HepG2 (cell line): ENCODE measurements around the gene PRKD2. TPM values are rescaled to one million over a fixed set of nuclear protein-coding genes. Genes with fewer than 3 reads are reported as not detected.

Experiments
- ATM ChIP-seq: fragments of 450-650 bp; IDR thresholded peaks from 2 replicates; pipeline ENCODE4 v1.7.1; 2017; ENCODE audit warnings: mild to moderate bottlenecking, borderline replicate concordance
- CREB1 ChIP-seq, 2 experiments: fragments of 450-650 bp in 1 of 2; IDR thresholded peaks; 2 replicates each; pipeline ENCODE4 v1.6.1; 2016 to 2017; ENCODE audit warnings: control low read depth in 1 of 2, mild to moderate bottlenecking in 1 of 2, missing compliant biosample characterization in 1 of 2, missing genetic modification characterization in 1 of 2
- FOXC1 ChIP-seq: sonication (generic); formaldehyde crosslinking; IDR thresholded peaks from 2 replicates; pipeline ENCODE4 v1.8.0; 2022; ENCODE audit warnings: mild to moderate bottlenecking, missing genetic modification reagents, borderline replicate concordance
- NAIF1 ChIP-seq: sonication (generic); formaldehyde crosslinking; IDR thresholded peaks from 2 replicates; pipeline ENCODE4 v1.5.0; 2020; ENCODE audit warnings: mild to moderate bottlenecking, missing genetic modification reagents, borderline replicate concordance
- NR2F6 ChIP-seq, 2 experiments: IDR thresholded peaks; 2 replicates each; pipeline ENCODE4 v1.6.1; 2016; ENCODE audit warnings: antibody characterized with exemption in 1 of 2, mild to moderate bottlenecking in 1 of 2
- PITX1 ChIP-seq: sonication (generic); formaldehyde crosslinking; IDR thresholded peaks from 2 replicates; pipeline ENCODE4 v1.5.1; 2020; ENCODE audit warnings: mild to moderate bottlenecking, missing genetic modification reagents
- SRF ChIP-seq: IDR thresholded peaks from 2 replicates; pipeline ENCODE4 v1.6.1; 2011; ENCODE audit warnings: mild to moderate bottlenecking, low read depth, low read length, moderate library complexity
- TEAD3 ChIP-seq: optimal IDR thresholded peaks from 2 replicates; pipeline ENCODE3; 2016; ENCODE audit warnings: borderline replicate concordance
- ZFP1 ChIP-seq: IDR thresholded peaks from 2 replicates; pipeline ENCODE4 v1.6.1; 2016
- ZHX2 ChIP-seq, 2 experiments: sonication (generic) in 1 of 2; formaldehyde crosslinking in 1 of 2; IDR thresholded peaks; 2 replicates each; pipeline versions ENCODE4 v1.6.1 to v1.9.0; 2014 to 2022; ENCODE audit warnings: antibody characterized with exemption in 1 of 2, borderline replicate concordance in 1 of 2, inconsistent platforms in 1 of 2, low read depth in 1 of 2, missing genetic modification reagents in 1 of 2
- ZNF225 ChIP-seq: sonication (generic); formaldehyde crosslinking; IDR thresholded peaks from 2 replicates; pipeline ENCODE4 v1.4.0; 2020; ENCODE audit warnings: mild to moderate bottlenecking, missing genetic modification reagents
- ZNF563 ChIP-seq: sonication (generic); formaldehyde crosslinking; IDR thresholded peaks from 2 replicates; pipeline ENCODE4 v1.8.0; 2022; ENCODE audit warnings: mild to moderate bottlenecking, moderate library complexity, missing genetic modification reagents
- ZNF816 ChIP-seq: sonication (generic); formaldehyde crosslinking; IDR thresholded peaks from 2 replicates; pipeline ENCODE4 v1.8.0; 2022; ENCODE audit warnings: missing genetic modification reagents, mild to moderate bottlenecking, borderline replicate concordance
- polyA plus RNA-seq, 8 experiments: library from polyadenylated mRNA; depleted of rRNA in 3 of 8; stranded (reverse) in 7 of 8; unstranded in 1 of 8; fragments of >200 nt; fragmentation: Illumina TruSeq in 4 of 8; extraction: Trizol in 4 of 8; gene quantifications; 2 replicates each; pipeline versions ENCODE4 v1.2.1 to v1.2.3, GENCODE V29; 2011 to 2016; ENCODE audit warnings: low read depth in 4 of 8, missing spikeins in 1 of 8, mixed read lengths in 1 of 8; ENCODE audit not compliant: insufficient read depth in 1 of 8
- total RNA-seq, 5 experiments: library from RNA; depleted of rRNA; stranded (reverse); fragments of >200 nt; fragmentation: Illumina TruSeq; extraction: Trizol; gene quantifications; 2 replicates each; pipeline ENCODE4 v1.2.3, GENCODE V29; 2016; ENCODE audit warnings: low read depth in 1 of 5
- TF ChIP-seq, protein P1 (sequence below): sonication (generic); IDR thresholded peaks from 2 replicates; pipeline ENCODE4 v1.6.1; 2016; ENCODE audit warnings: low read depth, borderline replicate concordance
- TF ChIP-seq, protein P2 (sequence below): sonication (generic); formaldehyde crosslinking; IDR thresholded peaks from 2 replicates; pipeline ENCODE4 v1.4.0; 2020; ENCODE audit warnings: missing genetic modification reagents
- TF ChIP-seq, protein P3 (sequence below): sonication (generic); formaldehyde crosslinking; IDR thresholded peaks from 2 replicates; pipeline ENCODE4 v1.4.0; 2020; ENCODE audit warnings: missing genetic modification reagents

The PRKD2 gene
- total and polyA plus RNA-seq, 2 of the 13 experiments (the other 11 are each of a cell fraction or from before 2014, with no cell fraction given) = 6.7 to 7.3 TPM

DNA sequence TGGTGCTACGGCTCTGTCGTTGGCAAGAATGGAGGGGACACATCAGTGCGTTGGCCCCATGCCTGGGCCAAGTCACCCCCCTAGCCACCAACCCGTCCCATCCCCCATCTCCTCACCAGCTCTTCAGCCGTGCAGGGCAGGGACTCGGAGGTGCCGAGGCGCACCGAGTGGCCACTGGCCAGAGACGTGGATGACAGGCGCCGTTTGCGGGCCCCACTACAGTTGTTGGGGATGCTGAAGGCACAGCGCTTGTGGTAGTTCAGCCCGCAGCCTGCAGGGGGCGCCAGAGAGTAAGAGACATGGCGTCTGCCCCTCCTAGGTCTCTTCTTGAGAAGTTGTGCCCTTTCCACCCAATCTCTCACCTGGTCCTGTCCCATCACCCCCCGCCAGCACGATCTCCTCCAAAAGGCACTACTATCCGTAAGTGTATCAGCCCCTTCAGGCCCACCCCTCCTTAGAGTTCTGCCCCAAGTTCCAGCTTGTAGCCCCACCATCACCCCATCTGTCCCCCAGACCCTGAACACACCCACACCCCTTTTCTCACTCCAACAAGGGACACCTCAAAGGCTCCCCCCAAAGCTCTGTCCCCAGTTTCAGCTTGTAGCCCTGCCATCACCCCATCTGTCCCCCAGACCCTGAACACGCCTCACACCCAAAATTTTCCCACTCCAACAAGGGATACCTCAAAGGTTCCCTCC, 12.4 kb downstream of the PRKD2 start (continued):
- no peak for TF ChIP-seq ZHX2 (IDR thresholded peaks at IDR 0.05; ENCODE audit: low read depth)
- TF ChIP-seq ZHX2 (CRISPR knock-in tag; IDR thresholded peaks at IDR 0.05; ENCODE audit: borderline replicate concordance) = no peak
- TF ChIP-seq ZNF563 (CRISPR knock-in tag) = no peak
- no peak for TF ChIP-seq NAIF1 (CRISPR knock-in tag)
- no peak for TF ChIP-seq FOXC1 (CRISPR knock-in tag)
- TF ChIP-seq, protein P1, sequence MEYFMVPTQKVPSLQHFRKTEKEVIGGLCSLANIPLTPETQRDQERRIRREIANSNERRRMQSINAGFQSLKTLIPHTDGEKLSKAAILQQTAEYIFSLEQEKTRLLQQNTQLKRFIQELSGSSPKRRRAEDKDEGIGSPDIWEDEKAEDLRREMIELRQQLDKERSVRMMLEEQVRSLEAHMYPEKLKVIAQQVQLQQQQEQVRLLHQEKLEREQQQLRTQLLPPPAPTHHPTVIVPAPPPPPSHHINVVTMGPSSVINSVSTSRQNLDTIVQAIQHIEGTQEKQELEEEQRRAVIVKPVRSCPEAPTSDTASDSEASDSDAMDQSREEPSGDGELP = no peak
- TF ChIP-seq, protein P2, sequence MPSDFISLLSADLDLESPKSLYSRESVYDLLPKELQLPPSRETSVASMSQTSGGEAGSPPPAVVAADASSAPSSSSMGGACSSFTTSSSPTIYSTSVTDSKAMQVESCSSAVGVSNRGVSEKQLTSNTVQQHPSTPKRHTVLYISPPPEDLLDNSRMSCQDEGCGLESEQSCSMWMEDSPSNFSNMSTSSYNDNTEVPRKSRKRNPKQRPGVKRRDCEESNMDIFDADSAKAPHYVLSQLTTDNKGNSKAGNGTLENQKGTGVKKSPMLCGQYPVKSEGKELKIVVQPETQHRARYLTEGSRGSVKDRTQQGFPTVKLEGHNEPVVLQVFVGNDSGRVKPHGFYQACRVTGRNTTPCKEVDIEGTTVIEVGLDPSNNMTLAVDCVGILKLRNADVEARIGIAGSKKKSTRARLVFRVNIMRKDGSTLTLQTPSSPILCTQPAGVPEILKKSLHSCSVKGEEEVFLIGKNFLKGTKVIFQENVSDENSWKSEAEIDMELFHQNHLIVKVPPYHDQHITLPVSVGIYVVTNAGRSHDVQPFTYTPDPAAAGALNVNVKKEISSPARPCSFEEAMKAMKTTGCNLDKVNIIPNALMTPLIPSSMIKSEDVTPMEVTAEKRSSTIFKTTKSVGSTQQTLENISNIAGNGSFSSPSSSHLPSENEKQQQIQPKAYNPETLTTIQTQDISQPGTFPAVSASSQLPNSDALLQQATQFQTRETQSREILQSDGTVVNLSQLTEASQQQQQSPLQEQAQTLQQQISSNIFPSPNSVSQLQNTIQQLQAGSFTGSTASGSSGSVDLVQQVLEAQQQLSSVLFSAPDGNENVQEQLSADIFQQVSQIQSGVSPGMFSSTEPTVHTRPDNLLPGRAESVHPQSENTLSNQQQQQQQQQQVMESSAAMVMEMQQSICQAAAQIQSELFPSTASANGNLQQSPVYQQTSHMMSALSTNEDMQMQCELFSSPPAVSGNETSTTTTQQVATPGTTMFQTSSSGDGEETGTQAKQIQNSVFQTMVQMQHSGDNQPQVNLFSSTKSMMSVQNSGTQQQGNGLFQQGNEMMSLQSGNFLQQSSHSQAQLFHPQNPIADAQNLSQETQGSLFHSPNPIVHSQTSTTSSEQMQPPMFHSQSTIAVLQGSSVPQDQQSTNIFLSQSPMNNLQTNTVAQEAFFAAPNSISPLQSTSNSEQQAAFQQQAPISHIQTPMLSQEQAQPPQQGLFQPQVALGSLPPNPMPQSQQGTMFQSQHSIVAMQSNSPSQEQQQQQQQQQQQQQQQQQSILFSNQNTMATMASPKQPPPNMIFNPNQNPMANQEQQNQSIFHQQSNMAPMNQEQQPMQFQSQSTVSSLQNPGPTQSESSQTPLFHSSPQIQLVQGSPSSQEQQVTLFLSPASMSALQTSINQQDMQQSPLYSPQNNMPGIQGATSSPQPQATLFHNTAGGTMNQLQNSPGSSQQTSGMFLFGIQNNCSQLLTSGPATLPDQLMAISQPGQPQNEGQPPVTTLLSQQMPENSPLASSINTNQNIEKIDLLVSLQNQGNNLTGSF = no peak
- no peak for TF ChIP-seq ZNF225 (CRISPR knock-in tag)
- no peak for TF ChIP-seq ATM
- TF ChIP-seq ZNF816 (CRISPR knock-in tag) = no peak
- TF ChIP-seq SRF = no peak
- no peak for TF ChIP-seq PITX1 (CRISPR knock-in tag)
- no peak for TF ChIP-seq NR2F6 (IDR thresholded peaks at IDR 0.05)
- no peak for TF ChIP-seq NR2F6 (CRISPR knock-in tag; IDR thresholded peaks at IDR 0.05)
- no peak for TF ChIP-seq CREB1 (IDR thresholded peaks at IDR 0.05)
- TF ChIP-seq CREB1 (CRISPR knock-in tag; IDR thresholded peaks at IDR 0.05) = no peak
- TF ChIP-seq TEAD3 = no peak
- no peak for TF ChIP-seq ZFP1 (CRISPR knock-in tag)
- TF ChIP-seq, protein P3, sequence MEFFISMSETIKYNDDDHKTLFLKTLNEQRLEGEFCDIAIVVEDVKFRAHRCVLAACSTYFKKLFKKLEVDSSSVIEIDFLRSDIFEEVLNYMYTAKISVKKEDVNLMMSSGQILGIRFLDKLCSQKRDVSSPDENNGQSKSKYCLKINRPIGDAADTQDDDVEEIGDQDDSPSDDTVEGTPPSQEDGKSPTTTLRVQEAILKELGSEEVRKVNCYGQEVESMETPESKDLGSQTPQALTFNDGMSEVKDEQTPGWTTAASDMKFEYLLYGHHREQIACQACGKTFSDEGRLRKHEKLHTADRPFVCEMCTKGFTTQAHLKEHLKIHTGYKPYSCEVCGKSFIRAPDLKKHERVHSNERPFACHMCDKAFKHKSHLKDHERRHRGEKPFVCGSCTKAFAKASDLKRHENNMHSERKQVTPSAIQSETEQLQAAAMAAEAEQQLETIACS (CRISPR knock-in tag) = no peak
